ENCODE results near the gene TRIM17.

TRIM17 gene

GRCh38 chr1:228452194-228453021 lies 35.7 kb upstream of the TRIM17 start:
- POLR2A ChIA-PET = interaction anchor here (1.5 kb wide), 1 partner anchor 20 kb away, joined by 3 read pairs; no protein-coding TSS in a partner anchor
- H3K36me3 ChIP-seq (ENCODE audit: control insufficient read depth in 2 of 2, insufficient read depth in 1 of 2, low read length in 2 of 2) = peaks cover 4 to 9% of the 10 kb centered on the region in 2 experiments; a peak in 2 of 3 replicates
- H3K27ac ChIP-seq (ENCODE audit: extremely low read depth, low read depth, low read length) = no peak overlapping the region
- CTCF ChIA-PET = interaction anchor here (1.2 kb wide), 1 partner anchor 28 kb away, joined by 3 read pairs; no protein-coding TSS in a partner anchor
- H3K4me3 ChIP-seq (ENCODE audit: low read depth, low read length) = no peak overlapping the region
- H3K4me1 ChIP-seq (ENCODE audit: control insufficient read depth, insufficient read depth, low read length) = peaks cover 6% of the 10 kb centered on the region; the same call in 1 of the 2 replicates
- H3K9me3 ChIP-seq (ENCODE audit: control insufficient read depth, insufficient read depth, low read depth, low read length) = no peaks in the 10 kb centered on the region
- TF ChIP-seq ZNF274 (IDR thresholded peaks at IDR 0.05; ENCODE audit: low read length) = no peak
- no peak for TF ChIP-seq ZNF274 (tag by site-specific recombination; IDR thresholded peaks at IDR 0.05; ENCODE audit: borderline replicate concordance)
- TF ChIP-seq ZNF426 (tag by site-specific recombination; IDR thresholded peaks at IDR 0.05) = no peak
- peak; percentile 31; the same call in 1 of the 2 replicates for TF ChIP-seq GLIS1 (tag by site-specific recombination; IDR thresholded peaks at IDR 0.05)
- TF ChIP-seq ZEB2 (tag by site-specific recombination; IDR thresholded peaks at IDR 0.05) = 0 out of 2 replicates have a peak, but pooled peaks have one; percentile 35
- peak; percentile 18; the same call in 1 of the 2 replicates for TF ChIP-seq ZBTB10 (tag by site-specific recombination; IDR thresholded peaks at IDR 0.05)
- TF ChIP-seq HOXA7 (CRISPR knock-in tag; IDR thresholded peaks at IDR 0.05; ENCODE audit: borderline replicate concordance) = no peak
- peak; percentile 62 for TF ChIP-seq PATZ1 (tag by site-specific recombination; IDR thresholded peaks at IDR 0.05)
- no peak for TF ChIP-seq ZNF473 (tag by site-specific recombination; IDR thresholded peaks at IDR 0.05)
- TF ChIP-seq ZIC2 (tag by site-specific recombination; IDR thresholded peaks at IDR 0.05) = peak; percentile 49; the same call in 1 of the 2 replicates
- 0 out of 2 replicates have a peak, but pooled peaks have one; percentile 27 for TF ChIP-seq ZNF398 (tag by site-specific recombination; IDR thresholded peaks at IDR 0.05)
- TF ChIP-seq ZNF488 (tag by site-specific recombination; IDR thresholded peaks at IDR 0.05) = peak; percentile 9; the same call in 1 of the 2 replicates
- 0 out of 2 replicates have a peak, but pooled peaks have one; percentile 20 for TF ChIP-seq ZNF121 (tag by site-specific recombination; IDR thresholded peaks at IDR 0.05)
- TF ChIP-seq WT1 (tag by site-specific recombination; IDR thresholded peaks at IDR 0.05) = peak; percentile 15; the same call in 1 of the 2 replicates
- TF ChIP-seq ZNF174 (tag by site-specific recombination; IDR thresholded peaks at IDR 0.05) = no peak
- no peak for TF ChIP-seq ZNF202 (tag by site-specific recombination; IDR thresholded peaks at IDR 0.05; ENCODE audit: borderline replicate concordance)
- no peak for TF ChIP-seq ATF2 (tag by site-specific recombination; IDR thresholded peaks at IDR 0.05; ENCODE audit: low read depth)
- 0 out of 2 replicates have a peak, but pooled peaks have one; percentile 34 for TF ChIP-seq KLF17 (tag by site-specific recombination; IDR thresholded peaks at IDR 0.05)
- TF ChIP-seq GLIS2 (tag by site-specific recombination; IDR thresholded peaks at IDR 0.05) = 0 out of 2 replicates have a peak, but pooled peaks have one; percentile 63
- no peak for TF ChIP-seq ZNF585B (tag by site-specific recombination; IDR thresholded peaks at IDR 0.05)
- TF ChIP-seq BCL11B (tag by site-specific recombination; IDR thresholded peaks at IDR 0.05; ENCODE audit: low read depth) = peak; percentile 100
- 0 out of 2 replicates have a peak, but pooled peaks have one; percentile 3 for TF ChIP-seq ZNF146 (tag by site-specific recombination; IDR thresholded peaks at IDR 0.05)
- no peak for TF ChIP-seq MYNN (tag by site-specific recombination; IDR thresholded peaks at IDR 0.05; ENCODE audit: borderline replicate concordance)
- no peak for TF ChIP-seq TRIM28 (IDR thresholded peaks at IDR 0.05; ENCODE audit: borderline replicate concordance, low read length)

Data from HEK293 (cell line).